Ramos (cell line): ENCODE measurements around the gene ADK.
"Not testable (repeated sequence)": the region's sequence is repeated elsewhere in the genome, so short reads cannot be mapped to it uniquely, and the experiment has no call there.

Experiments used
- in situ Hi-C: fragments of 300-500 bp; cut with MboI; formaldehyde crosslinking; loops from one replicate; pipeline ENCODE4 v1.14.3; 2022; ENCODE audit warnings: low sequenced_read_pairs; ENCODE audit not compliant: unreplicated experiment

ADK gene

DNA sequence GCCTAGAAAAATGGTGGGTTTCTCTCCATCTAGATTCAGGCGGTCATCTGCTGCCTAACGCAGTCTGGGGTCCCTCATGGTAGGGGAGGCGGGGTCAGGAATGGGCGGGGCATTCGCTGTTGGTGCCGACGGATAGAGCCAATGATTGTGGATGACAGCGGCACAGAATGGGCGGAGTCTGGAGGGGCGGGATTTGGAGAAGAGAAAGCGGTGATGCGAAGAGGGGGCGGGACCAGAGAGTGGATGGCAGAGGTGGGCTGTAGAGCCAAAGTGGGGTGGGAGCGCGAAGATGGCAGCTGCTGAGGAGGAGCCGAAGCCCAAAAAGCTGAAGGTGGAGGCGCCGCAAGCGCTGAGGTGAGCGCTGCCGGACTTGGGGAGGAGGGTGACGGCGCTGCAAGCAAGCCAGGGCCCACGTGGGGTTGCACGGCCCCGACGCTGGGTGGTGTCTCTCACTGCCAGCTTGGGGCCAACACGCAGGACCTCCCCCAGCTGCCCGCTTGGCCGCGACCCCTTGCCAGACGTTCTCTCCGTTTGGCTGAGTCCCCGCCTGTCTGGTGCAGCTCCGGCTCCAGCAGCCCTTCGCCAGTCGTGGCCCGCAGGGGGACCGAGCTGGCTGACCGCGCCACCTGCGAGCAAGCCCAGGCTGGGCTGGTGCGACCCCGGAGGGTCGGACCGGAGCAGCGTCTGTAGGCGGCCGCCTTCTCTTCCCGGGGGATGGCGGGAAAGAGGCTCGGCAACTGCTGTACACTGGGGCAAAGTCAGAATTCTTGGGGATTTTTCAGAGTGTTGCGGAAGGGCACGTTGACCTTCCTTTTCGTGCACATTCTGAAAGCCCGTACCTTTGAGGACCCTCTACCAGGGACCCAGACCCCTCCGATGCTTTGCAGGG, at the start of gene ADK:
ADK (plus strand) TSS at position 232 of the 889 bp plus-strand sequence; CDS start at position 290, 58 bp downstream.
- in situ Hi-C loops, result no loop called here

- in situ Hi-C loops, result no loop called here
These were observed 47.3 kb upstream of the ADK start for GRCh38 chr10:74103560-74104258.

DNA sequence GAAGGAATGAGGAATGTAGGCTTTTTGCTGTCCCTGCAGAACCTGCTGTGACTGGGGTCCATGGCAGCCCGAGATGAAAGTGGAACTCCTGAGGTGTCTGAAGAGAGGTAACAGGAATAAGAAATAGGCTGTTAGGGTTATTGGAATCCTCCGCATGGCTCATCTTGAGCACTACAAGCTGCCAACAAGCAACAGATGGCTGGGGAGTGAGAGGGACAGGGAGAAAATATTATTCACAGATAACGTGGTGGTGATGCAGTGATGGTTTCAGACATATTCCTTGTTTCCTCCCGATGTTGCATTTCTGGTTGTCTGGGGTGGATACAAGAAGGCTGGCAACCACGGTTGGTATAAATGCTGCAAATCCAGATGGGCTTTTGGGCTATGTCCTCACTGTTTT, 46.5 kb upstream of the ADK start:
- in situ Hi-C loops, result no loop called here

- in situ Hi-C loops, result no loop called here
These were observed 46.0 kb upstream of the ADK start for GRCh38 chr10:74104996-74105395.

DNA sequence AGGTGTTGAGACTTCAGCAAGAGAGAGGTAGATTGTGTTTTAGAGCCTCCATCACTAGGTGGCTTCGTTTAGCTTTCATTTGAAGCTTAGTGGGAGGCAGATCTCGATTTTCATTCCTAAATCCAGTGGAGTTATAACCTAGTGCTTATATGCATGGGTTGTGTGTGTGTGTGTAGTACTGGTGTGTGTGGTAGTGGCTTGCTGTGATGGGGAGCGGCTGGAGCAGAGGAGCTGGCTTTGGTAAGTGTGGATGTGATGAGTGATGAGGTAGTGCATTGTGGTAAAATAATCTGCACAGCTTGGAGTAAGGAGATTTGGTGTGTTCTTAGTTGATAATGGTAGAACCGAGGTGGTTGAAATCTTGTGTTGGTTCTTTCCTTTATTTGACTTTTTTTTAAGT, 43.6 kb upstream of the ADK start:
- in situ Hi-C loops, result no loop called here

DNA sequence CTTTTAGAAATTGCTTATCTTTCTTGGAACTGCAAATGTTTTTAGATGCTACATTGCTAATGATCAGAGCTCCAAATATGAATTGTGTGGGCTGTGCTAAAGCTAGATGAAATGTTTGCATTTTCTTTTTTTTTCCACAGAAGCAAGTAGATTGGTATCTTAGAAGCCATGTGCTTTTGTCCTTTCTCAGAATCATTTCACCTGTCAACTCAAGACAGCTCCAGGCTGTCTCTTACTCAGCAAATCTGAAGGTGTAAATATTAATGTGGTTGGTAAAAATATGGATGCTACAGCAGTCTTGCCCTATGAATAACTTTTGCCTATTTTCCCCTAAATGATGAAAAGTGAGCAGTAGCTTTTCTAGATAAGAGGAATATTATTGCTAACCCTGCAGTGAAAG, 41.6 kb upstream of the ADK start:
- in situ Hi-C loops, result no loop called here

DNA sequence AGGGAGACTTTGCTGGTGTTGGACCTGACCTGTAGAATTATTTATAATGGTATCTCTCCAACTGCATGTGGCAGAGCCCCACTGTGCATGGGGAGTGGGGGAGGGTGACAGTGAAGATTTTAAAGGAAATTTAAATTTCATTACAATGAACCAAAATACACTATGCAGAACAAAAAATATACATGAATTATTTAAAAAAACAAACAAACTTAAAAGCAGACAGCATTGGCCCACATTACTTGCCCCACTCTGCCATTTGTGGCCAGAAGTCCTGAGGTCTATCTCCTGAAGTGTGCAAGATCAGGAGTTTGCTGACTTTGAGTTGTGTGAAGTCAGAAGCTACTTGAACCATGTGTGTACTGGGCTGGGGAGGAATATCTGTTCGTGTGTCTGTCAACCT, 40.9 kb upstream of the ADK start:
- in situ Hi-C loops, result no loop called here

- in situ Hi-C loops, result no loop called here
These were observed 39.2 kb upstream of the ADK start for GRCh38 chr10:74111799-74112198.

DNA sequence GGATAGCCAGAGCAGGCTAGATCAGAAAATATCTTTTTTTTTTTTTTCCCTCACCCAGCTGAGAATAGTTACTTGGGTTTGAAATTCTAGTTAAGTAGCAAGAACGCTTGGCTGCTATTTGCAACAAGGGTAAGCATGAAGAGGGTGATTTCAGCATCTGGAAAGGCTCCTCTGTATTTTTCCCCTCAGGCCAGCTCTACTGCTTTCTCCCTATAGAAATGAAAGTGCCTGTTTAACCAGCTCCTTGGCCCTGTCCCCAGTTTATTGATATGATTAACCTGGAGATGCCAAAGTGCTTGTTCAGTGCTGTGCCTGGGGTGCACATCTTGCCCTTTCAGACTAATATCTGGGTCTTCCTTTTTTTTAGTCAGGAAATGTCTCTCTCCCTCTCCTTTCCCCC, 37.5 kb upstream of the ADK start:
- in situ Hi-C loops, result no loop called here

DNA sequence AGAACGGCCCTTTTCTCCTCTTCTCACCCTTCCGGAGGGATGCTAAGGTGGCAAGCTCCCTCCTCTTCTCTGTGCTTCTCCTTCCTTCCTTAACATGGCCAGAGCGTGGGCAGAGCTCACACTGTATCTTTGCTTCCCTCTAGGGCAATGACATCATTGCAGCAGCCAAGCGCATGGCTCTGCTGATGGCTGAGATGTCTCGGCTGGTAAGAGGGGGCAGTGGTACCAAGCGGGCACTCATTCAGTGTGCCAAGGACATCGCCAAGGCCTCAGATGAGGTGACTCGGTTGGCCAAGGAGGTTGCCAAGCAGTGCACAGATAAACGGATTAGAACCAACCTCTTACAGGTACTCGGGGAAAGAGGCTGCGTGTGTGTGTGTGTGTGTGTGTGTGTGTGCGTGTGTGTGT, 37.0 kb upstream of the ADK start:
- in situ Hi-C loops, result no loop called here

DNA sequence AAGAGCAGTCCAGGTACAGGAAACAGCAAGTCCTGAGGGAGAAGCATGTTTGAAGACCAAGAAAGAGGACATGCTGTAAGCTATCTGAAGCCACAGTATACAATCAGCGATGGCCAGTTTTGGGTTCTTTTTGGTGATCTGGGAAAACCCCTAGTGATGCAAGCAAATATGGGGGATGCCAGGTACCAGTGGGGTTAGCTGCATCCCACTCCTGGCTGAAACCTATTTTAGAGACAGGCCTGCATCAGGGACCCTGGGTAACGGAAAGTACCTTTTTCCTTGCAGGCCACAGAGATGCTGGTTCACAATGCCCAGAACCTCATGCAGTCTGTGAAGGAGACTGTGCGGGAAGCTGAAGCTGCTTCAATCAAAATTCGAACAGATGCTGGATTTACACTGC, 33.3 kb upstream of the ADK start:
- in situ Hi-C loops, result no loop called here

DNA sequence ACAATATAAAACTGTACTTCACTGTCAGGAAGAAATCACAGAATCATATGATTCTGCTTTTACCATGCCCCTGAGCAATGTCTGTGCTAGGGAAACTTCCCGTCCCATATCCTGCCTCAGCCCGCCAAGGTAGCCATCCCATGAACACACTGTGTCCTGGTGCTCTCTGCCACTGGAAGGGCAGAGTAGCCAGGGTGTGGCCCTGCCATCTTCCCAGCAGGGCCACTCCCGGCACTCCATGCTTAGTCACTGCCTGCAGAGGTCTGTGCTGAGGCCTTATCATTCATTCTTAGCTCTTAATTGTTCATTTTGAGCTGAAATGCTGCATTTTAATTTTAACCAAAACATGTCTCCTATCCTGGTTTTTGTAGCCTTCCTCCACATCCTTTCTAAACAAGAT, 32.2 kb upstream of the ADK start:
- in situ Hi-C loops, result no loop called here

DNA sequence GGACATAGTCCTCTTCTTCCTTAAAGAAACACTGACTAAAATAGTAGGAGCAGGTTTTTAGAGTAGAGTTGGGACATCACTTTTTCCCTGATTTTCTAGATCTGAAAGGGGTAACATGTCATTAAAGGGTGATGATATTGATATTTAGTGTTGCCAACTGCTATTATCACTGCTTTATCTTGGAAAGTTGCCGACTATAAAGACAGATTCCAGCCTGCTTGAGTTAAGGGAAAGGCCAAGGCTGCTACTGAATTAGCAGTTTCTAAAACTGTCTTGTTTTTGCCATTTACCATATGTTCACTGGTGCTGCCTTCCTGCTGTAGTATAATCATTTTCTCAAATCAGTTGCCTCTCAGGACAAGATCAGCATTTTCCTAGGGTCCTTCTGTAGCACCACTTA, 30.1 kb upstream of the ADK start:
- in situ Hi-C loops, result no loop called here

GRCh38 chr10:74121368-74121767, 29.7 kb upstream of the ADK start:
- in situ Hi-C loops, result no loop called here

DNA sequence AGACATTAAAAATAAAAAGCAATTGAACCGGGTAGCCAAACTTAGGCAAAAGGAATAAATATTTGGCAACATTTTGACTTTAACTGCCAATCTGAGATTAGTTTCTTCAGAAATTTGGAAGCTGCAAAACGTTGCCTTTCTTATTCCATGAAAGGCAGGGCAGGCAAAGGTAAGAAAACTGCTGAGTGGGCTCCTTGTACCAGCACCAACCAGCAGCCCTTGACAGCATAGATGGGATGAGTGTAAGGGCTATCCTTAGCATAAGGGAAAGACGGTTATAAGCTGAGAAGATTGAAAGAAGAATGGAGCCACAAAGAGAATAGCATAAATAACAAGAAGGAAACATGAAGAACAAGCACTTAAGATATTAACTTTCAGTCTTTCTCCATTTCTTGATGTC, 29.0 kb upstream of the ADK start:
- in situ Hi-C loops, result no loop called here

- in situ Hi-C loops, result no loop called here
These were observed 27.9 kb upstream of the ADK start for GRCh38 chr10:74123081-74123480.

DNA sequence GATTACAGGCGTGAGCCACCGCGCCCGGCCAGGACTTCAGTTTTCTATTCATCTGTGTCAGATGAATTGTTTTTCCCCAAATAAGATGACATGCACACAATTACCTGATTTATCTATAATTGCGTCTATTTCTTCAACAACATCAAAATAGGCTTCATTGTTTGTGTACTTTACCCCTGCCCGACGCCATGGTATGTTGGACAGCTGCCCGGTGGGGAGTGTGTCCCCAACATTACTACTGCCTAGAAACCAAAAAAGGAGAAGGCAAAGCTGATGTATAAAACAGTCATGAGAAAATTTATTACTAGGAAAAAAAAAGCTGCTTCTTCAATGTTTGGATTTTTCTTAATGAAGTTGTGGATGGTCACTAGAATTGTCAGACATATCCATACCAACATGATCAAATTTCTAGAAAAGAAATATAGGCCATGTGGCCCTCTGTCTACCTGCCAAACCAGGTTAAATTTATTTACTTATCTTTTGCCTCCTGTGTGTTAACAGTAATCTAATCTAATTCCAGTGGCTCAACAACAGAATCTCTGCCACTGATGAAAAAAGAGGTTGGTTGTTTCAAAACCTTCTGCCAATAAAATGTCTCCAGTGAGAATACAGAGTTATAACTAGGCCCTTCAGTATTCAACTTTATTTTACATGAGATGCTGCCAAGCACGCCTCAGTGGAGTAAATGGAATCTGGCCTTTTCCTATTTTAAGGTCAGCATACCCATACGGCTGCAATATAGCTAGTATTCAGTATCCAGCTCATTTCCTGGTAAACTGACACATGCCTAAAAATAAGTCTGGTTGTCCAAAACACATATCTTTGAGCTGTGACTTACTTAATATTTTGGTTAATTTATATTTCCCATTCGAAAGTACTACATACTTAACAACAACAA, 16.8 kb upstream of the ADK start:
- in situ Hi-C loops, result no loop called here

- in situ Hi-C loops, result no loop called here
These were observed 15.6 kb upstream of the ADK start for GRCh38 chr10:74135452-74135851.

DNA sequence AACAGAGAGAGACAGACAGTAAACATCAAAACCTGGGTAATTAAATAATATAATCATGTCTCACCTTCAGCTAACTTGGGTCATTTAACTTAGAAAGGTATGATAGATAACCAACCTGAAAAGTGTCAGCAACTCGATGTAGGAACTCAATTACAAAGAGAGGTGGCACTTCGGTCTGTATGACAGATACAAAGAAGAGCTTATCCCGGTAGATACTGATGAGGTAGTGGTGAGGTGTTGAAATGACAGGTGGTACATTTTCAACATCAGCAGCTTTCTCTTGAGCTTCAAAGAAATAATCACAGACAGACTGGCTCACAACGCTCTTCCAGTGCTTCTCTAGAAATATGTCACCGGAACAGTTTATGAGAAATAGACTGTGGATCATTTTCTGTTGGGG, 13.0 kb upstream of the ADK start:
- in situ Hi-C loops, result no loop called here

GRCh38 chr10:74138596-74138995, 12.4 kb upstream of the ADK start:
- in situ Hi-C loops, result not testable (repeated sequence)

GRCh38 chr10:74139981-74140380, 11.0 kb upstream of the ADK start:
- in situ Hi-C loops, result no loop called here
